GM20000 (cell line): Measurements from ENCODE around the gene METTL16.
A peak's percentile ranks its signal among the peaks of the same experiment; 100 is the strongest.

Experiments
- DNase-seq: peaks from one replicate; pipeline ENCODE4 v3.0.0; 2012; ENCODE audit warnings: low spot score
- TF ChIP-seq, protein P1 (sequence below): IDR thresholded peaks from 2 replicates; pipeline ENCODE4 v1.5.1; 2012; ENCODE audit warnings: mild to moderate bottlenecking, control low read depth; ENCODE audit errors: extremely low read depth, missing control alignments

Gene METTL16

GRCh38 chr17:2406903-2407790 lies 104.5 kb downstream of the METTL16 start:
- DNase-seq: no peak
- TF ChIP-seq, protein P1, sequence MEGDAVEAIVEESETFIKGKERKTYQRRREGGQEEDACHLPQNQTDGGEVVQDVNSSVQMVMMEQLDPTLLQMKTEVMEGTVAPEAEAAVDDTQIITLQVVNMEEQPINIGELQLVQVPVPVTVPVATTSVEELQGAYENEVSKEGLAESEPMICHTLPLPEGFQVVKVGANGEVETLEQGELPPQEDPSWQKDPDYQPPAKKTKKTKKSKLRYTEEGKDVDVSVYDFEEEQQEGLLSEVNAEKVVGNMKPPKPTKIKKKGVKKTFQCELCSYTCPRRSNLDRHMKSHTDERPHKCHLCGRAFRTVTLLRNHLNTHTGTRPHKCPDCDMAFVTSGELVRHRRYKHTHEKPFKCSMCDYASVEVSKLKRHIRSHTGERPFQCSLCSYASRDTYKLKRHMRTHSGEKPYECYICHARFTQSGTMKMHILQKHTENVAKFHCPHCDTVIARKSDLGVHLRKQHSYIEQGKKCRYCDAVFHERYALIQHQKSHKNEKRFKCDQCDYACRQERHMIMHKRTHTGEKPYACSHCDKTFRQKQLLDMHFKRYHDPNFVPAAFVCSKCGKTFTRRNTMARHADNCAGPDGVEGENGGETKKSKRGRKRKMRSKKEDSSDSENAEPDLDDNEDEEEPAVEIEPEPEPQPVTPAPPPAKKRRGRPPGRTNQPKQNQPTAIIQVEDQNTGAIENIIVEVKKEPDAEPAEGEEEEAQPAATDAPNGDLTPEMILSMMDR: no peak

DNA sequence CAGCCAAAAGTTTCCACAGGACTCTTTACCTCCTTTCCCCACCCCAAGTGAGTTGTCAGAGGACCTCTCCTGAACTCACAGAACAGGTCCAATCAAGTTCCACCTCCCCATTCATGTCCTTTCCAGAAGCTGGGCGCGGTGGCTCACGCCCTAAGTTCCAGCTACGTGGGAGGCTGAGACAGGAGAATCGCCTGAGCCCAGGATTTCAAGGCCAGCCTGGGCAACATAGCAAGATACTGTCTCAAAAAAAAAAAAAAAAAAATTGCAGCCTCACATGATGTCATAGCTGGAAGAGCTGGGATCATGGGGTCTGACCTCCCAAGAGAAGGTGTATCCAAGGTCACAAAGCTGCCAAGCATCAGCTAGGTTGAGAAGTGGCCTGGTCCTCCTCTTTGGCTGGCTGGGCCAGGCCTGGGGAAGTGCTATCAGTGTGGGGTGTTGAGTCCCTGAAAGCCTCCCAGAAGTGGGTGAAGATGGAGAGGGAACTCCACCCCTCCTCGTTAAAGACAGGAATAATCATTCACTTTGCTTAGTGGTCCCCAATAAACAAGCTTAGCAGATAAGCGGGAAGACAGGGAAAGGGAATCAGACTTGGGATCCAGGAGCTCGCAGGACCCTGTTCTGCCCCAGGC lies 105.3 kb downstream of the METTL16 start:
- TF ChIP-seq, protein P1: no peak
- DNase-seq: no peak

GRCh38 chr17:2405247-2405926 lies 106.3 kb downstream of the METTL16 start:
- no peak for DNase-seq
- TF ChIP-seq, protein P1: no peak

- no peak for DNase-seq
- TF ChIP-seq, protein P1: no peak
Measured at GRCh38 chr17:2403044-2403443, 108.6 kb downstream of the METTL16 start.

DNA sequence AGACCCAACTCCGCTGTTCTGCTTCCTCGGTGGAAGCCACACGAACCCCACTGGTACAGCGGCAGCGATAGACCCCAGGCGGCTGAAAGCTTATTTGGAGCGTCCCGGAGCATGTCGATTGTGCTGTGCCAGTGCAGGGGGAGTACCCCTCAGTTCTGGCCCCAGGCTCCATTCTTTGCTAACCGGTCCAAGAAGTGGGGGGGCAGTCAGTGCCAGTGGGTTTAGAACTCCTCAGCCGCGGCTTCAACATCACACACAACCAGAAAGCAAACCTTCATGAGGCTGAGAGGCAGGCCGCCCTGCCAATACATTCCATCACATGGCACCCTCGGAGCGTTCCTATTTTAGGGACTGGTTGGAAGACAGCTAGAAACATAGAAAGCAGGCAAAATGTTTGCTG lies 109.1 kb downstream of the METTL16 start:
- no peak for DNase-seq
- TF ChIP-seq, protein P1: no peak

- peak; percentile 96 for DNase-seq
- TF ChIP-seq, protein P1: no peak
Measured at GRCh38 chr17:2401426-2402221, 110.1 kb downstream of the METTL16 start.
